HL-60 (cell line): ENCODE measurements around the gene WNT4.

Experiments
- DNase-seq, 2 experiments: peaks; one replicate each; pipeline ENCODE4 v3.0.0-alpha.2; 2010 to 2020; ENCODE audit warnings: low read depth in 1 of 2, low spot score in 1 of 2
- H3K27ac ChIP-seq: fragments of 250-450 bp; sonication (Bioruptor Pico); replicated peaks from 2 replicates; pipeline ENCODE4 v1.5.1; 2020; ENCODE audit warnings: mild to moderate bottlenecking, moderate library complexity
- H3K27me3 ChIP-seq: fragments of 250-450 bp; sonication (Bioruptor Pico); 2 replicates; pipeline ENCODE4 v1.5.1; 2021; ENCODE audit warnings: mild to moderate bottlenecking, moderate library complexity; ENCODE audit not compliant: insufficient read depth, poor library complexity, severe bottlenecking
- H3K4me3 ChIP-seq: replicated peaks from 2 replicates; pipeline ENCODE4 v1.5.1; 2011; ENCODE audit warnings: mild to moderate bottlenecking, control low read depth, low read length; ENCODE audit not compliant: insufficient read depth
- CTCF ChIP-seq: IDR thresholded peaks from one replicate; pipeline ENCODE4 v1.5.1; 2011; ENCODE audit warnings: low read length, control low read depth, inconsistent platforms; ENCODE audit not compliant: insufficient read depth
- GABPA ChIP-seq: IDR thresholded peaks from 2 replicates; pipeline ENCODE4 v1.6.1; 2012; ENCODE audit warnings: low read depth
- POLR2AphosphoS5 ChIP-seq: IDR thresholded peaks from 2 replicates; pipeline ENCODE4 v1.6.1; 2012; ENCODE audit warnings: low read depth
- REST ChIP-seq: IDR thresholded peaks from 2 replicates; pipeline ENCODE4 v1.6.1; 2012; ENCODE audit warnings: low read depth; ENCODE audit not compliant: insufficient replicate concordance
- SPI1 ChIP-seq: IDR thresholded peaks from 2 replicates; pipeline ENCODE4 v1.6.1; 2012; ENCODE audit warnings: low read depth, mild to moderate bottlenecking, borderline replicate concordance

Gene WNT4

DNA sequence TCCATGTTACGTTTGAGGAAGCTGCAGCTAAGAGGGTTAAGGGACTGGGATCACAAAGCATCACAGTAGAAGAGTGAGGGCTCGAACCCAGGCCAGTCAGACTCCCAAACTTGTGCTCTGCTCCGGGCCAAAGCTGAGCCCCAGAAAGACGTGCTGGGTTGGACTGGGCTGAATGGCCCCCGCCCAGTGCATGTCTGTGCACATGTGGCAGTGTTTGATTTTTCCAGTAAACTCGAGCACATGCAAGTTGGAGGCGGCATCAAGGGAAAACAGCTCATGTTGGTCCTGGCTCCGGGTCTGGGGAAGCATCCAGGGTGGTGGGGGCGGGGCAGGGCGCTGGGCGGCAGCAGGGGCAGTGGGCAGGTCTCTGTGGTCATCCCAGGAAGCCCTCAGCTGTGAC is 39.8 kb upstream of the WNT4 start:
- DNase-seq: no peak
- TF ChIP-seq GABPA (no peak), SPI1 (no peak), POLR2AphosphoS5 (no peak), REST (no peak), CTCF (no peak)
- H3K27ac ChIP-seq: no peak overlapping the region
- no peak overlapping the region for H3K4me3 ChIP-seq
- peaks cover 6% of the 10 kb centered on the region for H3K27me3 ChIP-seq

DNA sequence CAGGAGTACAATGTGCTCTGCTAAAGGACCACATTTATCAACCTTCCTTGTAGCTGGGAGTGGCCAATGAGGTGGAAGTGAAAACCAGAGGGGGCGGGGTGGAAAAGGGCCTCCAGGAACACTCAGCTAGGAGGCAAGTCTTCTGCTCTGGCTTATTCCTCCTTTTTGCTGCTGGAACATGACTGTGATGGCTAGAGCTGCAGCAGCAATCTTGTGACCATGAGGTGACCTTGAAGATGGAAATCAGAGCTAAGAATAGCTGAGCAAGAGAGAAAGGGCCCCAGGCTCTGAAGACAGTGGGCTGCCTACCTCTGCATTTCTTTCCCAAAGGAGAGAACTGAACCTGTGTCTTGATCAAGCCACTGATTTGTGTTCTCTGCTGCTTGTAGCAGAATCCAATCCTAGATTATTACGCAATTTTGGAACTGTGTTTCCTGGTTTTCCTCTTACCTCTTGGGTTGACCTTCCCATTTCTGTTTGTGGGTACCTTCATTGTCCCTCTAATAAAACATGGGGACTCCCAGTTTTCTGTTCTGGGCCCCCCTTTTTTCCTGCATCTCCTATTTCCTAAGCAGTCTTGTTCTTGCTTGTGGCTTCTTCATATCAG is 36.4 kb upstream of the WNT4 start:
- Histone ChIP-seq H3K27ac (no peak overlapping the region), H3K27me3 (peaks cover 6% of the 10 kb centered on the region), H3K4me3 (no peak overlapping the region)
- no peak for DNase-seq
- TF ChIP-seq POLR2AphosphoS5 (no peak), CTCF (no peak), REST (no peak), GABPA (no peak), SPI1 (no peak)

DNA sequence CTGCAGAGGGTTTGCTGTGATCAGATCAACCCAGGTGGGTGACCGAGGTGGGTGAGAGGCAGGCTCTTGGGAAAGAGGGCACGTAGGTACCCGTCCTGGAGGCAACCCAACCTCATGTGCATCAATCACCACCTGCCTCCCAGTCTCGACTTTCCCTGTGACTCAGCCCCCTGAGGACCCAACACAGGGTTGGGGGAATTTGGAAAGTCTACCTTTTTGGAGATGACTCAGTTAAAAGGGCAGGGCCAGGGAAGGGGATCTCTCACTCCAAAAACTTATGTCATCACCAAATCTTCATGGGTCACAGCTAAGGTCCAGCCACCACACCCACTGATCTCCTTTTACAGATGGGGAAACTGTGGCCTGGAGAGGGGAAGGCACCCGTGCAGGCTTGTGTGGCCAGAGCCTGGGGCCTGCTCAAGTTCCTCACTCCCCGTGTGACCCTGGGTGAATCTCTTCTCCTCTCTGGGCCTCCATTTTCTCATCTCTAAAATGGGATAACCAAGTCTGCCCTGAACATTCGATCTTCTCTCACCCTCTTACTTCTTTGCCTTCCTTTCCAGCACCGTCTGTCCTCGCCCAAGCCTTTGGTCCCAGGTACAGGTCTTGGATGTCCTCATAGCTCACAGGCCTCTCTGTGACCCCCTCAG is 34.6 kb upstream of the WNT4 start:
- H3K27ac ChIP-seq: no peak overlapping the region
- TF ChIP-seq REST: no peak
- TF ChIP-seq POLR2AphosphoS5: no peak
- TF ChIP-seq CTCF: no peak
- no peak for TF ChIP-seq SPI1
- no peak for TF ChIP-seq GABPA
- no peak overlapping the region for H3K4me3 ChIP-seq
- H3K27me3 ChIP-seq: peaks cover 6% of the 10 kb centered on the region
- DNase-seq: no peak
